Prostate gland (tissue), 2 donors: ENCODE measurements around the gene NLRP11.

Experiments
- CTCF ChIP-seq, 4 experiments: fragments of 200-600 bp in 2 of 4; fragments of 450-650 bp in 2 of 4; sonication (generic) in 2 of 4; IDR thresholded peaks; 1 replicate in 3 of 4; 2 replicates in 1 of 4; pipeline ENCODE4 v1.5.1; 2016 to 2019; ENCODE audit warnings: antibody characterized with exemption in 4 of 4, mild to moderate bottlenecking in 2 of 4, moderate library complexity in 2 of 4
- POLR2A ChIP-seq: fragments of 450-650 bp; IDR thresholded peaks from one replicate; pipeline ENCODE4 v1.6.1; 2016; ENCODE audit warnings: antibody characterized with exemption, mild to moderate bottlenecking
- POLR2AphosphoS5 ChIP-seq: sonication (generic); formaldehyde crosslinking; IDR thresholded peaks from one replicate; pipeline ENCODE4 v1.6.1; 2017; ENCODE audit warnings: antibody characterized with exemption

GRCh38 chr19:55795021-55795420 lies 36.8 kb downstream of the NLRP11 start:
- TF ChIP-seq CTCF (IDR thresholded peaks at IDR 0.05): no peak
- TF ChIP-seq POLR2A: no peak
- TF ChIP-seq POLR2AphosphoS5: no peak
